SK-N-SH (cell line): Measurements from ENCODE around the gene SOCS3.

Source experiments
- CTCF ChIP-seq: fragments of 200-600 bp; sonication (generic); IDR thresholded peaks from 2 replicates; pipeline ENCODE4 v1.6.1; 2017; ENCODE audit warnings: antibody characterized with exemption, mild to moderate bottlenecking, moderate library complexity
- EP300 ChIP-seq, 2 experiments: IDR thresholded peaks; 2 replicates each; pipeline versions ENCODE4 v1.4.0 to v1.6.1; 2012; ENCODE audit warnings: borderline replicate concordance in 1 of 2, low read depth in 1 of 2, low read length in 1 of 2
- MAX ChIP-seq: IDR thresholded peaks from 2 replicates; pipeline ENCODE4 v1.4.0; 2012; ENCODE audit warnings: low read depth

- TF ChIP-seq EP300 (IDR thresholded peaks at IDR 0.05; ENCODE audit: borderline replicate concordance in 1 of 2, low read depth in 1 of 2, low read length in 1 of 2): no peak
- peak; percentile 31 for TF ChIP-seq CTCF
- TF ChIP-seq MAX: no peak; the same call in 1 of the 2 replicates
Observed at GRCh38 chr17:78346605-78347250, 13.1 kb downstream of the SOCS3 start.
